GM12875 (cell line): ENCODE measurements around the gene RNF187.

Experiments
- H3K4me3 ChIP-seq: one replicate; pipeline ENCODE4 v1.5.1; 2011; ENCODE audit warnings: low read depth, low read length, control low read depth
- TF ChIP-seq, protein P1 (sequence below): IDR thresholded peaks from 2 replicates; pipeline ENCODE4 v1.5.1; 2011; ENCODE audit warnings: low read depth, mild to moderate bottlenecking, control low read depth, inconsistent platforms, low read length, moderate library complexity, borderline replicate concordance; ENCODE audit not compliant: insufficient read depth

Gene RNF187

DNA sequence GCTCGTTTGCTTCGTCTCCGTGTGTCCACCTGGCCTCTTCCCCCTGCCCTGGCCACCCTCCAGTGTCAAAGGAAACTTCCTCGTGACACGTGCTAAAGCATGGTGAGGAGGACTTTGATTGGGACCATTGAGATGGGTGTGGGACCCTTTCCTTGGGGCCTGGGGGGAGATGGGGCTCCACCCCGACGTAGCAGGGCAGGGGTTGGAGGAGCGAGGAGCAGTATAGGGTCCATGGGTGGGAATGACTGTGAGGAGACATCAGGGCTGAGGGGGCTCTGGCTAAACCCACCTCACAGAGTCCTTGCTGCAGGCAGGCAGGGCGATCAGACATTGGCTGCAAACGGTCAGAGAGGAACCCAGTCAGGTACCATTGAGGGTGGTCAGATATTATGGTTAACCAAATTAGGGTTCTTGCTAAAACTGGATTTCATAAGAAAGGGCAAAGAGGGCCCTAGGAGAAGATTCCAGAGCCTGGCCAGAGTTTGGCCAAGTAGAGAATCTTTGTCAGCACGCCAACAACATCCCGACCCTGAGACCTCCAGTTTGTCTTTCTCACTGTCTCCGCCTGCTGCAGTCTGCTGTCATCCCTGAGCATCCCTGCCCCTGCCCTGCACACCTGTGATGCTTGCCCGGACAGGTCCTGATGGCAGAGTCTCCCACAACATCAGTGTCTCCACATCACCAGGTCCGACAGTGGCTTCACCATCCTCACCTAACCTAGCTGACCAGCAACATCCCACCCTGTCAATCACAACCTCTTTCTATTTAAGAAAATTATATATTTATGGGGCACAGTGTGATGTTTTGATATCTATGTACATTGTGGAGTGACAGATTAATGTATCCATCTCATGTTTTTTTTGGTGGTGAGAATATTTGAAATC lies 8.0 kb downstream of the RNF187 start:
- no peak overlapping the region for H3K4me3 ChIP-seq
- TF ChIP-seq, protein P1, sequence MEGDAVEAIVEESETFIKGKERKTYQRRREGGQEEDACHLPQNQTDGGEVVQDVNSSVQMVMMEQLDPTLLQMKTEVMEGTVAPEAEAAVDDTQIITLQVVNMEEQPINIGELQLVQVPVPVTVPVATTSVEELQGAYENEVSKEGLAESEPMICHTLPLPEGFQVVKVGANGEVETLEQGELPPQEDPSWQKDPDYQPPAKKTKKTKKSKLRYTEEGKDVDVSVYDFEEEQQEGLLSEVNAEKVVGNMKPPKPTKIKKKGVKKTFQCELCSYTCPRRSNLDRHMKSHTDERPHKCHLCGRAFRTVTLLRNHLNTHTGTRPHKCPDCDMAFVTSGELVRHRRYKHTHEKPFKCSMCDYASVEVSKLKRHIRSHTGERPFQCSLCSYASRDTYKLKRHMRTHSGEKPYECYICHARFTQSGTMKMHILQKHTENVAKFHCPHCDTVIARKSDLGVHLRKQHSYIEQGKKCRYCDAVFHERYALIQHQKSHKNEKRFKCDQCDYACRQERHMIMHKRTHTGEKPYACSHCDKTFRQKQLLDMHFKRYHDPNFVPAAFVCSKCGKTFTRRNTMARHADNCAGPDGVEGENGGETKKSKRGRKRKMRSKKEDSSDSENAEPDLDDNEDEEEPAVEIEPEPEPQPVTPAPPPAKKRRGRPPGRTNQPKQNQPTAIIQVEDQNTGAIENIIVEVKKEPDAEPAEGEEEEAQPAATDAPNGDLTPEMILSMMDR, result no peak

DNA sequence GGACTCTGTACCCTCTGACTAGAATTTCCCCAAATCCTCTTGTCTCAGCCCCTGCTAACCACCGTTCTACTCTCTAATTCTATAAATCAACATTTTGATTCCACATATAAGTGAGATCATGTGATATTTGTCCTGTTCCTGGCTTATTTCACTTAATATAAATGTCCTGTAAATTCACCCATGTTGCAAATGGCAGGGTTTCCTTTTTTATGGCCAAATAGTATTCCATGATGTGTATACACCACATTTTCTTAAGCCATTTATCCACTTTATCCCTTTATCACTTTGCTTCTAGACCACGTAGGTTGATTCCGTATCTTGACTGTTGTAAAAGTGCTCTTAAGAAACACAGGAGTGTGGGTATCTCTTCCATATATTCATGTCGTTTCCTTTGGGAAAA lies 8.9 kb downstream of the RNF187 start:
- TF ChIP-seq, protein P1, result no peak
- H3K4me3 ChIP-seq, result no peak overlapping the region

DNA sequence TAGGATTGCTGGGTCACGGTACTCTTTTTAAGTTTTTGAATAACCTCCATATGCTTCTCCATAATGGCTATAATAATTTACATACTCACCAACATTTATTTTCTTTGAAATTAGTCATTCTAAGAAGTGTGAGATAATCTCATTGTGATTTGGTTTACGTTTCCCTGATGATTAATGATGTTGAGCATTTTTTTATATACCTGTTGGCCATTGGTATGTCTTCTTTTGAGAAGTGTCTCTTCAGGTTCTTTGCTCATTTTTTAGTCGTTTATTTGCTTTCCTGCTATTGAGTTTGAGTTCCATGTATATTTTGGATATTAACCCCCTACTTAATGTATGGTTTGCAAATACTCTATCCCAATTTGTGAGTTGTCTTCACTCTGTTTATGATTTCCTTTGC lies 9.3 kb downstream of the RNF187 start:
- TF ChIP-seq, protein P1, result no peak
- no peak overlapping the region for H3K4me3 ChIP-seq

DNA sequence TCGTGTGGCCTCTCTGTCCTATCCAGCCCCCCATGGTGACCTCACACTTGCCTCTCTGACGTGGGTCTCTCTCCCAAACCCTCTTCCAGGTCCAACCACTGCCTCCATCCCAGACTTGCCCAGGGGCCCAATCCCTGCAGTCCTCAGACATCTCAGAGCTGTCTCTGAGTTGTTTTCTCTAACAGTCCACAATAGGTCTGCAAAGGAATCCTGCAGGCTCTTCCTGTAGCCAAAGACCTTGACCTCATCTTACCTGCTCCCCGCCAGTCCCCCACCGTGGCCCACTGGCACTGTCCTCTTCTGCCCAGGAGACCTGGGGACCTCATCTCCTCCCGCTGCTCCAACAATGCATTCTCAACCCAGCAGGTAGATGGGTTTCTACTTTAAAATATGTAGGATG lies 10.0 kb downstream of the RNF187 start:
- TF ChIP-seq, protein P1, result no peak
- H3K4me3 ChIP-seq, result no peak overlapping the region

DNA sequence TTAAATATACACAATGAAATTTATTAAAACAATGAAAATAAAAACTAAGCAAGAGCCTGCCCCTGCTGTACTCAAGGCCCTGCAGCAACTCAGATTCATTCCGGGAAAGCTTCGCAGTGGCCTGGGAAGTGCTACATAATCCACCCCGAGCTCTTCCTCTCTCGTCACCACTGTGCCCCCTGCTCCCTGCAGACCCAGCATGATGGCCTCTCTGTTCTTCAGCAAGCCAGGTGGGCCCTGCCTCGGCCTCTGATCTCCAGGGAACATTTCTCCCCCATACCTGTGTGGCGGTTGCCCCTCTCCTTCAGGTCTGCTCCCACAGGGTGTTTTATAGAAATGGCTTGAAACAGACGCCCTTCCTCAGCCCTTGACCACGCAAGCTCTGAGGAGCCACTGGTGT lies 10.6 kb downstream of the RNF187 start:
- H3K4me3 ChIP-seq, result no peak overlapping the region
- TF ChIP-seq, protein P1, result no peak

DNA sequence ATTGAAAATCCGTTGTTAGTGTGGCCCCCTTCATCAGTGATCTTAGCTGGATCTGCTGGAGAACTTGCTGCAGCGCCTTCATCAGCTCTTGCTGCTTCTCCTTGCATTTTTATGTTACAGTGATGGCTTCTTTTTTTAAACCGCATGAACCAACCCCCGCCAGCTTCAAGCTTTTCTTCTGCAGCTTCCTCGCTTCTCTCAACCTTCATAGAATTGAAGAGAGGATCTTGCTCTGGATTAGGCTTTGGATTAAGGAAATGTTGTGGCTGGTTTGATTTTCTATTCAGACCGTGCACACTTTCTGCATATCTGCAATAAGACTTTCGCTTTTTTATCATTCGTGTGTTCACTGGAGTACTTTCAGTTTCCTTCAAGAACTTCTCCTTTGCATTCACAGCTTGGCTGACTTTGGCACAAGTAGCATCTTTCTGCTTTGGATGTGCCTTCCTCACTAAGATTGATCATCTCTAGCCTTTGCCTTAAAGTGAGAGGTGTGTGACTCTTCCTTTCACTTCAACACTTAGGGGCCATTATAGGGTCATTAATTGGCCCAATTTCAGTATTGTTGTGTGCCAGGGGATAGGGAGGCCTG lies 13.1 kb downstream of the RNF187 start:
- H3K4me3 ChIP-seq, result no peak overlapping the region
- TF ChIP-seq, protein P1, result no peak
